Ovary (tissue), 3 donors: ENCODE measurements around the gene SPATA25.

Experiments
- CTCF ChIP-seq, 3 donors: fragments of 450-650 bp in 2 of 3; fragments of 200-600 bp in 1 of 3; IDR thresholded peaks; one replicate each; pipeline versions ENCODE4 v1.5.1 to v1.8.0; 2016 to 2022; ENCODE audit warnings: antibody characterized with exemption in 3 of 3, mild to moderate bottlenecking in 1 of 3
- POLR2A ChIP-seq: fragments of 450-650 bp; IDR thresholded peaks from one replicate; pipeline ENCODE4 v1.6.1; 2017; ENCODE audit warnings: antibody characterized with exemption, mild to moderate bottlenecking, moderate library complexity
- donor health status: DM: no; HTN: no; CAD: no.

GRCh38 chr20:45853484-45853883, 33.9 kb downstream of the SPATA25 start:
- TF ChIP-seq CTCF (IDR thresholded peaks at IDR 0.05) (no peak), POLR2A (no peak)
